Neuronal stem cell (in vitro differentiated cells): ENCODE measurements around the gene TMCO6.

ENCODE experiments used
- DNase-seq: peaks from one replicate; pipeline ENCODE4 v3.0.0-alpha.2; 2013; ENCODE audit warnings: low spot score
- H2AFZ ChIP-seq: one replicate; pipeline ENCODE4 v1.6.1; 2013; ENCODE audit warnings: mild to moderate bottlenecking, low read length, inconsistent platforms
- H2AK5ac ChIP-seq: 2 replicates; pipeline ENCODE4 v1.6.1; 2013; ENCODE audit warnings: low read depth, mild to moderate bottlenecking, inconsistent platforms, low read length, moderate library complexity, mixed read lengths
- H2BK120ac ChIP-seq: 2 replicates; pipeline ENCODE4 v1.6.1; 2013; ENCODE audit warnings: low read depth, mild to moderate bottlenecking, inconsistent platforms, low read length, moderate library complexity, mixed read lengths
- H2BK12ac ChIP-seq: one replicate; pipeline ENCODE4 v1.6.1; 2013; ENCODE audit warnings: low read length, inconsistent platforms
- H2BK15ac ChIP-seq: 2 replicates; pipeline ENCODE4 v1.6.1; 2013; ENCODE audit warnings: mild to moderate bottlenecking, low read length, inconsistent platforms, mixed read lengths
- H2BK5ac ChIP-seq: one replicate; pipeline ENCODE4 v1.6.1; 2013; ENCODE audit warnings: inconsistent platforms, mild to moderate bottlenecking, low read length, moderate library complexity
- H3K14ac ChIP-seq: one replicate; pipeline ENCODE4 v1.6.1; 2013; ENCODE audit warnings: low read length, inconsistent platforms
- H3K18ac ChIP-seq: 2 replicates; pipeline ENCODE4 v1.6.1; 2013; ENCODE audit warnings: low read length, inconsistent platforms
- H3K23ac ChIP-seq: 2 replicates; pipeline ENCODE4 v1.6.1; 2013; ENCODE audit warnings: low read depth, mild to moderate bottlenecking, mixed read lengths, low read length, inconsistent platforms; ENCODE audit not compliant: poor library complexity
- H3K27ac ChIP-seq: replicated peaks from 3 replicates; pipeline ENCODE4 v1.5.1; 2013; ENCODE audit warnings: low read length, inconsistent platforms
- H3K27me3 ChIP-seq, 3 experiments: 2 replicates each; pipeline ENCODE4 v1.6.1; 2013; ENCODE audit warnings: low read length in 3 of 3, mild to moderate bottlenecking in 2 of 3, inconsistent platforms in 1 of 3, low read depth in 1 of 3, mixed read lengths in 1 of 3, moderate library complexity in 1 of 3; ENCODE audit not compliant: control insufficient read depth in 3 of 3, insufficient read depth in 3 of 3
- H3K36me3 ChIP-seq, 2 donors: replicated peaks in 1 of 2; 2 replicates each; pipeline ENCODE4 v1.6.1; 2013; ENCODE audit warnings: low read length in 2 of 2; ENCODE audit not compliant: control insufficient read depth in 2 of 2, insufficient read depth in 2 of 2
- H3K4ac ChIP-seq: 2 replicates; pipeline ENCODE4 v1.6.1; 2013; ENCODE audit warnings: inconsistent platforms, mild to moderate bottlenecking, low read length, moderate library complexity
- H3K4me1 ChIP-seq, 2 donors: 1 replicate in 1 of 2; 2 replicates in 1 of 2; pipeline ENCODE4 v1.6.1; 2013; ENCODE audit warnings: low read length in 2 of 2, low read depth in 1 of 2; ENCODE audit not compliant: control insufficient read depth in 2 of 2, insufficient read depth in 1 of 2
- H3K4me2 ChIP-seq: one replicate; pipeline ENCODE4 v1.6.1; 2013; ENCODE audit warnings: mild to moderate bottlenecking, low read length, inconsistent platforms; ENCODE audit not compliant: insufficient read depth, poor library complexity, severe bottlenecking
- H3K4me3 ChIP-seq, 2 donors: 2 replicates each; pipeline ENCODE4 v1.5.1; 2013; ENCODE audit warnings: low read length in 2 of 2, mild to moderate bottlenecking in 2 of 2, inconsistent platforms in 1 of 2, moderate library complexity in 1 of 2
- H3K79me1 ChIP-seq: one replicate; pipeline ENCODE4 v1.6.1; 2013; ENCODE audit warnings: low read depth, mild to moderate bottlenecking, inconsistent platforms, low read length, moderate library complexity
- H3K9ac ChIP-seq: one replicate; pipeline ENCODE4 v1.6.1; 2013; ENCODE audit warnings: mild to moderate bottlenecking, low read depth, low read length, inconsistent platforms; ENCODE audit not compliant: poor library complexity
- H3K9me3 ChIP-seq, 2 donors: replicated peaks in 1 of 2; 2 replicates each; pipeline versions ENCODE3 to v1.6.1; 2013; ENCODE audit warnings: low read length in 2 of 2, mild to moderate bottlenecking in 2 of 2, inconsistent platforms in 1 of 2, low read depth in 1 of 2, mixed read lengths in 1 of 2, moderate library complexity in 1 of 2; ENCODE audit not compliant: control insufficient read depth in 2 of 2, insufficient read depth in 1 of 2
- H4K8ac ChIP-seq: one replicate; pipeline ENCODE4 v1.6.1; 2013; ENCODE audit warnings: low read depth, mild to moderate bottlenecking, inconsistent platforms, low read length, moderate library complexity
- H4K91ac ChIP-seq: one replicate; pipeline ENCODE4 v1.6.1; 2013; ENCODE audit warnings: low read length, low read depth, mild to moderate bottlenecking, inconsistent platforms; ENCODE audit not compliant: poor library complexity
- WGBS, 2 donors: extraction: QIAGEN DNeasy Blood & Tissue Kit; methylation state at CpG; one replicate each; pipeline ENCODE4 v1.1.7; 2013; ENCODE audit warnings: missing lambda C conversion rate in 2 of 2, mixed read lengths in 1 of 2; ENCODE audit not compliant: insufficient read length in 2 of 2, insufficient replicate concordance in 1 of 2; ENCODE audit errors: extremely low coverage in 2 of 2; 5-methylcytosine and 5-hydroxymethylcytosine counted together

TMCO6 gene

GRCh38 chr5:140605879-140606278, 33.4 kb upstream of the TMCO6 start:
- Histone ChIP-seq H3K23ac (no peak overlapping the region), H3K14ac (no peak overlapping the region), H2BK120ac (no peak overlapping the region), H3K18ac (no peak overlapping the region), H3K4me1 (no peaks in the 10 kb centered on the region), H2BK15ac (no peak overlapping the region), H4K91ac (no peak overlapping the region), H2AFZ (no peak overlapping the region), H4K8ac (no peak overlapping the region), H3K4me3 (no peak overlapping the region), H3K4ac (no peak overlapping the region), H3K79me1 (no peaks in the 10 kb centered on the region), H2BK12ac (no peak overlapping the region), H3K27me3 (peaks cover 0 to 3% (median 0%) of the 10 kb centered on the region in 3 experiments), H3K36me3 (no peaks in the 10 kb centered on the region), H2BK5ac (no peak overlapping the region), H3K27ac (no peak overlapping the region), H2AK5ac (no peak overlapping the region), H3K9me3 (peaks cover 2 to 10% of the 10 kb centered on the region in 2 donors), H3K9ac (no peak overlapping the region), H3K4me2 (no peak overlapping the region)
- no peak for DNase-seq
- WGBS, 2 donors, result no CpG with 5 or more reads among the region's 3 CpGs

- H3K4me1 ChIP-seq, result peaks cover 0 to 3% of the 10 kb centered on the region in 2 donors
- no peak overlapping the region for H3K18ac ChIP-seq
- no peak overlapping the region for H4K8ac ChIP-seq
- WGBS, 2 donors, result no CpG with 5 or more reads among the region's 2 CpGs
- H2BK12ac ChIP-seq, result no peak overlapping the region
- H3K9ac ChIP-seq, result no peak overlapping the region
- no peak overlapping the region for H3K4me3 ChIP-seq
- no peak overlapping the region for H3K4ac ChIP-seq
- H3K9me3 ChIP-seq, result peaks cover 5 to 10% of the 10 kb centered on the region in 2 donors
- no peak overlapping the region for H2BK120ac ChIP-seq
- no peak overlapping the region for H2AFZ ChIP-seq
- H3K4me2 ChIP-seq, result no peak overlapping the region
- H4K91ac ChIP-seq, result no peak overlapping the region
- H3K79me1 ChIP-seq, result no peaks in the 10 kb centered on the region
- no peak overlapping the region for H2AK5ac ChIP-seq
- no peak overlapping the region for H2BK15ac ChIP-seq
- H2BK5ac ChIP-seq, result no peak overlapping the region
- H3K23ac ChIP-seq, result no peak overlapping the region
- H3K36me3 ChIP-seq, result no peaks in the 10 kb centered on the region
- no peak overlapping the region for H3K14ac ChIP-seq
- H3K27me3 ChIP-seq, result no peaks in the 10 kb centered on the region
- no peak for DNase-seq
- no peak overlapping the region for H3K27ac ChIP-seq
Measured at GRCh38 chr5:140607031-140607430, 32.2 kb upstream of the TMCO6 start.

- Histone ChIP-seq H3K36me3 (no peaks in the 10 kb centered on the region), H2BK12ac (no peak overlapping the region), H3K4ac (no peak overlapping the region), H2BK120ac (no peak overlapping the region), H3K4me1 (peaks cover 0 to 3% of the 10 kb centered on the region in 2 donors), H2BK5ac (no peak overlapping the region), H3K18ac (no peak overlapping the region), H3K14ac (no peak overlapping the region), H3K27me3 (no peaks in the 10 kb centered on the region), H4K91ac (no peak overlapping the region), H3K23ac (no peak overlapping the region), H3K27ac (no peak overlapping the region), H3K4me2 (no peak overlapping the region), H3K9ac (no peak overlapping the region), H3K9me3 (peaks cover 3 to 10% of the 10 kb centered on the region in 2 donors), H3K79me1 (no peaks in the 10 kb centered on the region), H2AK5ac (no peak overlapping the region), H2AFZ (no peak overlapping the region), H2BK15ac (no peak overlapping the region), H4K8ac (no peak overlapping the region), H3K4me3 (no peak overlapping the region)
- no peak for DNase-seq
Measured at GRCh38 chr5:140608722-140609121, 30.5 kb upstream of the TMCO6 start.

GRCh38 chr5:140609126-140609525, 30.1 kb upstream of the TMCO6 start:
- no peak overlapping the region for H2AFZ ChIP-seq
- H2AK5ac ChIP-seq, result no peak overlapping the region
- H3K18ac ChIP-seq, result no peak overlapping the region
- H3K79me1 ChIP-seq, result no peaks in the 10 kb centered on the region
- H3K9me3 ChIP-seq, result peaks cover 3 to 10% of the 10 kb centered on the region in 2 donors
- no peak overlapping the region for H3K4me2 ChIP-seq
- H4K8ac ChIP-seq, result no peak overlapping the region
- no peak overlapping the region for H3K14ac ChIP-seq
- WGBS, 2 donors, result no CpG with 5 or more reads among the region's 4 CpGs
- H3K23ac ChIP-seq, result no peak overlapping the region
- no peak overlapping the region for H4K91ac ChIP-seq
- H2BK5ac ChIP-seq, result no peak overlapping the region
- H3K9ac ChIP-seq, result no peak overlapping the region
- H2BK12ac ChIP-seq, result no peak overlapping the region
- H3K4me3 ChIP-seq, result peak overlapping the region in 1 of 2 donors; percentile 11
- H2BK15ac ChIP-seq, result no peak overlapping the region
- no peaks in the 10 kb centered on the region for H3K36me3 ChIP-seq
- H3K4ac ChIP-seq, result no peak overlapping the region
- H3K4me1 ChIP-seq, result peaks cover 0 to 3% of the 10 kb centered on the region in 2 donors
- no peak overlapping the region for H3K27ac ChIP-seq
- H3K27me3 ChIP-seq, result no peaks in the 10 kb centered on the region
- DNase-seq, result no peak
- H2BK120ac ChIP-seq, result no peak overlapping the region
